HT-29 (cell line): ENCODE results near the gene NTRK1. TPM values are rescaled to one million over a fixed set of nuclear protein-coding genes. Genes with fewer than 3 reads are reported as not detected.

Experiments
- DNase-seq: peaks from one replicate; pipeline ENCODE4 v3.0.0-alpha.2; 2015; ENCODE audit warnings: low spot score
- total RNA-seq: library from RNA; depleted of rRNA; stranded (reverse); fragments of >200 nt; shearing (Covaris generic); gene quantifications from 2 replicates; pipeline ENCODE4 v1.2.3, GENCODE V29; 2014

The NTRK1 gene
- total RNA-seq, 1 experiment from 2014 or later, result not detected

GRCh38 chr1:156880473-156880872, 19.8 kb downstream of the NTRK1 start:
- DNase-seq, result no peak

GRCh38 chr1:156881101-156881500, 20.4 kb downstream of the NTRK1 start:
- DNase-seq, result no peak

- no peak for DNase-seq
Observed at GRCh38 chr1:156881663-156882062, 21.0 kb downstream of the NTRK1 start.

GRCh38 chr1:156882543-156882942, 21.9 kb downstream of the NTRK1 start:
- no peak for DNase-seq

- DNase-seq, result no peak
Observed at GRCh38 chr1:156883919-156884318, 23.3 kb downstream of the NTRK1 start.

GRCh38 chr1:156884560-156885184, 24.0 kb downstream of the NTRK1 start:
- no peak for DNase-seq

GRCh38 chr1:156885314-156885713, 24.6 kb downstream of the NTRK1 start:
- DNase-seq, result no peak

GRCh38 chr1:156885880-156886355, 25.3 kb downstream of the NTRK1 start:
- no peak for DNase-seq

GRCh38 chr1:156886583-156887281, 26.1 kb downstream of the NTRK1 start:
- DNase-seq, result no peak

GRCh38 chr1:156887317-156887716, 26.7 kb downstream of the NTRK1 start:
- no peak for DNase-seq

GRCh38 chr1:156887734-156888133, 27.1 kb downstream of the NTRK1 start:
- DNase-seq, result no peak

GRCh38 chr1:156889802-156890580, 29.3 kb downstream of the NTRK1 start:
- DNase-seq, result peak; percentile 90

- peak; percentile 90 for DNase-seq
Observed at GRCh38 chr1:156892190-156893047, 31.8 kb downstream of the NTRK1 start.

- DNase-seq, result no peak
Observed at GRCh38 chr1:156893048-156893953, 32.6 kb downstream of the NTRK1 start, which contains the start of gene PEAR1. PEAR1 (plus strand) TSS chr1:156893718; CDS start chr1:156903927, 10,209 bp downstream.

GRCh38 chr1:156894001-156894400, 33.3 kb downstream of the NTRK1 start:
- no peak for DNase-seq

GRCh38 chr1:156894711-156895454, 34.2 kb downstream of the NTRK1 start:
- no peak for DNase-seq

GRCh38 chr1:156895455-156895812, 34.8 kb downstream of the NTRK1 start:
- DNase-seq, result no peak

GRCh38 chr1:156895927-156896326, 35.3 kb downstream of the NTRK1 start:
- no peak for DNase-seq

- DNase-seq, result peak; percentile 28
Observed at GRCh38 chr1:156896490-156897033, 35.9 kb downstream of the NTRK1 start.
